Neuron (in vitro differentiated cells): ENCODE measurements around the gene GCG.

Experiments used
- H2AFZ ChIP-seq: one replicate; pipeline ENCODE4 v1.6.1; 2013; ENCODE audit warnings: low read depth, mild to moderate bottlenecking, inconsistent platforms, low read length, moderate library complexity
- H3K27me3 ChIP-seq: one replicate; pipeline ENCODE4 v1.6.1; 2013; ENCODE audit warnings: low read length; ENCODE audit not compliant: insufficient read depth
- H3K36me3 ChIP-seq: one replicate; pipeline ENCODE4 v1.6.1; 2013; ENCODE audit warnings: low read length; ENCODE audit not compliant: insufficient read depth
- H3K4me1 ChIP-seq: one replicate; pipeline ENCODE4 v1.6.1; 2013; ENCODE audit warnings: low read length; ENCODE audit not compliant: insufficient read depth
- H3K4me3 ChIP-seq: 2 replicates; pipeline ENCODE4 v1.5.1; 2013; ENCODE audit warnings: mild to moderate bottlenecking, low read length, moderate library complexity
- H3K9me3 ChIP-seq: one replicate; pipeline ENCODE4 v1.6.1; 2013; ENCODE audit warnings: low read length

The GCG gene

GRCh38 chr2:162127422-162127821 is 24.6 kb downstream of the GCG start:
- Histone ChIP-seq H3K4me1 (no peaks in the 10 kb centered on the region), H3K9me3 (no peaks in the 10 kb centered on the region), H3K27me3 (peaks cover 6% of the 10 kb centered on the region), H3K36me3 (no peaks in the 10 kb centered on the region), H3K4me3 (no peak overlapping the region), H2AFZ (no peak overlapping the region)

DNA sequence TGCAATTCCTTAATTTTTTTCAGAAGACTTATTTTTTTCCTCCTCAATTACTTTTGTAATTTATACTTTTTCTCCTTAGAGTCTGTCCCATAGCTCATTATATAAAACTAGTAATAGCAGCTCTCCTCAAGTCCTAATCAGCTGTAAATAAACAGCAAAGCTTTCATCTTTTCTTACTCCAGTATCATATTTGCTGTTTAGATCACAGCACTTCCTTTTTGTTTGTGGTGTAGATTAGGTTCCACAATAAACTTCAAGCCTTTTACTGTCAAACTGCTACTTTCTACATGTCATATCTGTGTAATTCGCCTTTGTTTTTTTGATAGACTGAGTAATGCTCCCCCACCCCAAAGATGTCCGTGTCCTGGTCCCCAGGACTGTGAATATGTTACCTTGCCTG is 25.5 kb downstream of the GCG start:
- peaks cover 6% of the 10 kb centered on the region for H3K27me3 ChIP-seq
- no peaks in the 10 kb centered on the region for H3K9me3 ChIP-seq
- no peak overlapping the region for H3K4me3 ChIP-seq
- H3K4me1 ChIP-seq = no peaks in the 10 kb centered on the region
- H2AFZ ChIP-seq = no peak overlapping the region
- no peaks in the 10 kb centered on the region for H3K36me3 ChIP-seq

DNA sequence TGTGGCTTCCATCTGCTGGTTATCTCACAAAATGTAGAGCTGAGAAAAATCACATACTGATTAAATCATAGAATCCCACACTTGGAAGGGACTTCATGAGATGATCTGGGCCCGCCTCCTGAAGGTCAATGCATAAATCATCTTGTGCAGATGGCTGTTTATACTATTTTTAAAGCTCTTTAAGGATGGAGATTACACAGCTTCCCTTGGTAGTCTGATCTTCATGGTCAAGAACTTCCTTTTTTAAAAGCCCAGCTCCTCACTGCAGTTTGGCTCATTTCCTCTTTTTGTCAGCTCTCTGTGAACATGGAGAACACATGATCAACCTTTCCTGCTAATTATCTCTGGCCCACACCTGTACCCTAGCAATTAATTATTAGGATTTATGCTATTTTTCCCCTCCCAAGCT is 25.9 kb downstream of the GCG start:
- Histone ChIP-seq H3K9me3 (no peaks in the 10 kb centered on the region), H3K4me1 (no peaks in the 10 kb centered on the region), H2AFZ (no peak overlapping the region), H3K4me3 (no peak overlapping the region), H3K36me3 (no peaks in the 10 kb centered on the region), H3K27me3 (peaks cover 6% of the 10 kb centered on the region)

GRCh38 chr2:162125138-162125537 is 26.9 kb downstream of the GCG start:
- no peak overlapping the region for H3K4me3 ChIP-seq
- no peaks in the 10 kb centered on the region for H3K4me1 ChIP-seq
- H3K27me3 ChIP-seq = peaks cover 6% of the 10 kb centered on the region
- no peaks in the 10 kb centered on the region for H3K36me3 ChIP-seq
- H3K9me3 ChIP-seq = no peaks in the 10 kb centered on the region
- no peak overlapping the region for H2AFZ ChIP-seq

- peaks cover 6% of the 10 kb centered on the region for H3K27me3 ChIP-seq
- no peak overlapping the region for H2AFZ ChIP-seq
- H3K9me3 ChIP-seq = no peaks in the 10 kb centered on the region
- H3K4me1 ChIP-seq = no peaks in the 10 kb centered on the region
- no peaks in the 10 kb centered on the region for H3K36me3 ChIP-seq
- H3K4me3 ChIP-seq = no peak overlapping the region
Measured at GRCh38 chr2:162123806-162124758, 28.0 kb downstream of the GCG start.

DNA sequence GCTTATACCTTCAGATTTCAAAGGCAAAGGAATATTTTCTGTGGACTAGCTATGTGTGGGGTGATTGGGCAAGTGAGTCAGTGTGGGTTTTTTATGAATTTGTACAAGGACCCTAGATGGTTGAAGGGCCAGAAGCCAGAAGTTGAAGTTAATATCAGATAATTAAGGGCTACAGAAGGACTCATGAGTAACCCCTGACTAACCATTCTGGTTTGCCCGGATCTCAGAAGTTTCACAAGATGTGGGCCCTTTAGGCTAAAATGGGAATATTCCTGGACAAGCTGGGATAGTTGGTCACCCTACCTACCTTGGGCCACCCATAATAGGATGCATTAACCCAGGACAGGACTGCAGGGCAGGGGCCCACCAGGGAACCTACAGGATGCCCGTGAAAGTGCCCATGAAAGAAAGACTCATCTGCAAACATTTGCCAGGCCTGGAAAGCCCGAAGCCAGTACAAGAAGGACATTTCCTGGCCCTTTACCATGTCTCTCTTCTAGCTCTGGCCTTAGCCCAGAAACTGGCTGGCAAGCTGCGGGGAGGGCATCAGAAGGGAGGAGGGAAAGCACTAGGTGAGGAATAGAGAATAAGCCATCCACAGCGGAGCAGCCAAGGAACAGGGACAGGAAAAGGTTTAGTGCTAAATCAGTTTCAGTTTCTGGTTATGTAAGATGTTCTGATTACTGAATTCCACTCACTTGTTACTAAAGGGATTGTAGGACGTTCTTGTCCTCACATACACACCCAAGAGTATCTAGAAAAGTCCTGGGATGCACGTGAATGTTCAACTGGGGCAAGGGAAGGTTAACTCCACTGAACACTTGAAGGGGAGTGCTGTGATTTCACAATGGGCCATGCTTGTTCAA is 33.6 kb downstream of the GCG start:
- H3K36me3 ChIP-seq = no peaks in the 10 kb centered on the region
- H2AFZ ChIP-seq = no peak overlapping the region
- no peaks in the 10 kb centered on the region for H3K27me3 ChIP-seq
- H3K4me3 ChIP-seq = no peak overlapping the region
- H3K9me3 ChIP-seq = no peaks in the 10 kb centered on the region
- no peaks in the 10 kb centered on the region for H3K4me1 ChIP-seq

- Histone ChIP-seq H3K27me3 (no peaks in the 10 kb centered on the region), H3K4me3 (no peak overlapping the region), H2AFZ (no peak overlapping the region), H3K36me3 (no peaks in the 10 kb centered on the region), H3K4me1 (peaks cover 4% of the 10 kb centered on the region), H3K9me3 (no peaks in the 10 kb centered on the region)
Measured at GRCh38 chr2:162116352-162116751, 35.7 kb downstream of the GCG start.

GRCh38 chr2:162115076-162115475 is 37.0 kb downstream of the GCG start:
- Histone ChIP-seq H3K4me1 (peaks cover 4% of the 10 kb centered on the region), H3K36me3 (no peaks in the 10 kb centered on the region), H3K27me3 (no peaks in the 10 kb centered on the region), H3K4me3 (no peak overlapping the region), H3K9me3 (no peaks in the 10 kb centered on the region), H2AFZ (no peak overlapping the region)

DNA sequence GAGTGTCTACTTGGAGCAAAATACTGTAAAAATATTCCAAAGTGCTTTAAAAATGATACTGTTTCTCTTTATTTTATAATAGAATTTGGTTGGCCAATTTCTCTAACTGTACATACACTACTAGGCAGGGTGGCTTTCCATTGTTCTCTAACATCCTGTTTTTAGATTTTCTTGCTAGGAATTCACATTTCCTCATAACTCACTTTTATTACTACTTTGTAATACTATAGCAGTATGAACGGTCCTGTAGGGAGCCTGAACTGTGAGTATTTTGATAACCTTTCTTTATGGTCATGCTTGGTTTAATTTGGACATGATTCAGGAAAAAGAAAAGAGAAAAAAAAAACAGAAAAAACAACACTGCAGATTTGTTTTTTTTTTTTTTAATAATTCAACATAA is 37.8 kb downstream of the GCG start:
- H3K4me1 ChIP-seq = peaks cover 4% of the 10 kb centered on the region
- H3K36me3 ChIP-seq = no peaks in the 10 kb centered on the region
- H3K27me3 ChIP-seq = no peaks in the 10 kb centered on the region
- no peak overlapping the region for H2AFZ ChIP-seq
- H3K4me3 ChIP-seq = no peak overlapping the region
- no peaks in the 10 kb centered on the region for H3K9me3 ChIP-seq

DNA sequence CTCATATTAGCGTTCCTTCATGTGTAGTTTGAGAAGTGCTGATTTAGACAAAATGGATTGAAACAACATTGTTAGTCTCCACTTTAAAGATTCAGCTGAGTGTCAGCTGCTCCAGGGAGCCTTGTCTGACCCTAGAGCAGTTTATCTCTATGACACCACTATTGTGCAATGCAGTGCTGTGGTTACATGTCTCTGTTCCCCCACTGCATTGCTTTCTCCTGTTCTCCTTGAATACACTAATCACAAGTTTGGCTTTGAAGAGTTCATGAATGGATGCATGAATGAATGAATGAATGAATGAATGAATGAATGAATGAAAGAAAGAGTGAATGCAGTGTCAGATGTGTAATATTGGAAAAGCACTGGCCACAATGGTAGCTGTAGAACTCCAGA is 38.3 kb downstream of the GCG start:
- H3K4me1 ChIP-seq = peaks cover 4% of the 10 kb centered on the region

DNA sequence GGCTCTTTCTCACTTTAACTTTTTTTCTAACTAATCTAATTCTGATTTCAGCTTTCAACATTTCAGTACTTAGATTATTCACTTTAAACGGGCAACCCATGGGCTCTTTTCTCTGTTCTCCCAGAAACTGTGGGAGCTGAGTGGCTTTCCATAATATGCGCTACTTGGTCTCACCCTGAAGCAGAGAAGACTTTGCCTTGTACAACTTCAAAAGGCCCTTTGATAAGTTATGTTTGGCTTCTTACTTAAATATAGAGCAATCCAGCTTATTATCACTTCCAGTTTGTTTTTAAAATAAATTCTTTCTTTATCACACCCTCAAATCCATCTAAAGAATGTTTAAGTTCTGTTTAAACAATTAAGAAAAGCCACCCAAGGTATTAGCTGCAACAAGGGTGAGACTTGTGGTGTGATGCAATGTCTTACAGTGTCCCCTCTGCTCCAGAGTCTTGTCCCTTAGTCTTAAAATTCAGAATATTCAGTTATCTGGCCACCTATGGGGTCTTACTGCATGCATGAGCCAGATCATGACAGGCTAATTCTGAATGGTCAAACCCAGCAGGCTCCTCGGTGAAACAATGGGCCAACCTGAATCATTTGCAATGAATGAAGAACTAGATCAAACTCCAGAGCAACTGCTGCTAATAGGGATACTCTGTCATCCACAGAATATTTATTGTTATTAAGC is 38.8 kb downstream of the GCG start:
- peaks cover 4% of the 10 kb centered on the region for H3K4me1 ChIP-seq
- H3K4me3 ChIP-seq = no peak overlapping the region
- no peaks in the 10 kb centered on the region for H3K27me3 ChIP-seq
- no peaks in the 10 kb centered on the region for H3K36me3 ChIP-seq
- H2AFZ ChIP-seq = no peak overlapping the region
- no peaks in the 10 kb centered on the region for H3K9me3 ChIP-seq

More for the DNA sequence above, 38.3 kb downstream of the GCG start:
- no peak overlapping the region for H3K4me3 ChIP-seq
- H2AFZ ChIP-seq = no peak overlapping the region
- no peaks in the 10 kb centered on the region for H3K9me3 ChIP-seq
- H3K27me3 ChIP-seq = no peaks in the 10 kb centered on the region
- no peaks in the 10 kb centered on the region for H3K36me3 ChIP-seq

GRCh38 chr2:162111958-162112850 is 39.8 kb downstream of the GCG start:
- Histone ChIP-seq H2AFZ (no peak overlapping the region), H3K4me3 (no peak overlapping the region), H3K36me3 (no peaks in the 10 kb centered on the region), H3K4me1 (peaks cover 4% of the 10 kb centered on the region), H3K9me3 (no peaks in the 10 kb centered on the region), H3K27me3 (no peaks in the 10 kb centered on the region)
